PC-9 (cell line): ENCODE data around the gene FRMD8. TPM values are rescaled to one million over a fixed set of nuclear protein-coding genes. Genes with fewer than 3 reads are reported as not detected.

Experiments used
- BruUV-seq: library from RNA; stranded (reverse); fragments of 400-500 nt; replicated peaks from 2 replicates; lab custom pipeline; 2021; lab: Mats Ljungman, UMichigan
- CTCF ChIA-PET: fragments of 300-600 bp; sonication (Branson Sonifier 250); formaldehyde crosslinking; loops from one replicate; lab custom pipeline; 2022; ENCODE audit warnings: antibody characterized with exemption; lab: Charles Lee
- POLR2A ChIA-PET: fragments of 300-600 bp; sonication (Branson Sonifier 250); formaldehyde crosslinking; loops from one replicate; lab custom pipeline; 2022; ENCODE audit warnings: antibody characterized with exemption; ENCODE audit not compliant: unreplicated experiment; lab: Charles Lee
- DNase-seq, 2 experiments: peaks; one replicate each; pipeline versions ENCODE4 v3.0.0 to v3.0.0-alpha.2; 2015 to 2022; ENCODE audit warnings: mixed read lengths in 1 of 2
- H2AFZ ChIP-seq: fragments of 200-600 bp; sonication (generic); 2 replicates; pipeline ENCODE4 v1.8.1; 2017; ENCODE audit warnings: antibody characterized with exemption
- H3F3A ChIP-seq: fragments of 200-600 bp; sonication (generic); 2 replicates; pipeline ENCODE4 v1.8.1; 2017; ENCODE audit warnings: antibody characterized with exemption, mild to moderate bottlenecking, low read depth; ENCODE audit not compliant: insufficient read depth
- H3K27ac ChIP-seq: fragments of 200-600 bp; sonication (generic); 2 replicates; pipeline ENCODE4 v1.6.1; 2016; ENCODE audit warnings: mixed run types
- H3K27me3 ChIP-seq: fragments of 200-600 bp; sonication (generic); 2 replicates; pipeline ENCODE4 v1.6.1; 2016; ENCODE audit warnings: low read depth, mixed run types; ENCODE audit not compliant: insufficient read depth
- H3K36me3 ChIP-seq: fragments of 200-600 bp; sonication (generic); 2 replicates; pipeline ENCODE4 v1.6.1; 2016; ENCODE audit warnings: low read depth, mixed run types
- H3K4me1 ChIP-seq: fragments of 200-600 bp; sonication (generic); replicated peaks from 2 replicates; pipeline ENCODE4 v1.6.1; 2016; ENCODE audit warnings: mixed run types; ENCODE audit not compliant: insufficient read depth
- H3K4me2 ChIP-seq: fragments of 200-600 bp; sonication (generic); 2 replicates; pipeline ENCODE4 v1.6.1; 2017; ENCODE audit warnings: mixed run types
- H3K4me3 ChIP-seq: fragments of 200-600 bp; sonication (generic); 2 replicates; pipeline ENCODE4 v1.6.1; 2016; ENCODE audit warnings: mixed run types
- H3K79me2 ChIP-seq: fragments of 200-600 bp; sonication (generic); 2 replicates; pipeline ENCODE4 v1.6.1; 2017; ENCODE audit warnings: low read depth, mixed run types
- H3K9me2 ChIP-seq: fragments of 200-600 bp; sonication (generic); 2 replicates; pipeline ENCODE4 v1.8.1; 2017; ENCODE audit warnings: mild to moderate bottlenecking; ENCODE audit not compliant: insufficient read depth
- H3K9me3 ChIP-seq: fragments of 200-600 bp; sonication (generic); 2 replicates; pipeline ENCODE4 v1.8.1; 2016; ENCODE audit warnings: low read depth; ENCODE audit not compliant: insufficient read depth
- H4K20me1 ChIP-seq: fragments of 200-600 bp; sonication (generic); 2 replicates; pipeline ENCODE4 v1.8.1; 2017; ENCODE audit not compliant: insufficient read depth
- EZH2 ChIP-seq: fragments of 200-600 bp; sonication (generic); IDR thresholded peaks from 2 replicates; pipeline ENCODE4 v1.8.0; 2017; ENCODE audit warnings: antibody characterized with exemption, low read depth
- intact Hi-C: fragments of 100-400 bp; cut with micrococcal nuclease; formaldehyde crosslinking; loops from one replicate; pipeline ENCODE4 v1.10.0; 2022; ENCODE audit not compliant: unreplicated experiment
- total RNA-seq: library from RNA; stranded (reverse); gene quantifications from 2 replicates; pipeline ENCODE4 v1.2.3, GENCODE V29; 2021
- TF ChIP-seq, protein P1 (sequence below): fragments of 200-600 bp; sonication (generic); conservative IDR thresholded peaks from 2 replicates; pipeline ENCODE4 v1.6.1; 2017; ENCODE audit warnings: mixed run types, antibody characterized with exemption, mild to moderate bottlenecking, moderate library complexity

FRMD8 gene
- total RNA-seq, 1 experiment from 2014 or later = 32.4 TPM

DNA sequence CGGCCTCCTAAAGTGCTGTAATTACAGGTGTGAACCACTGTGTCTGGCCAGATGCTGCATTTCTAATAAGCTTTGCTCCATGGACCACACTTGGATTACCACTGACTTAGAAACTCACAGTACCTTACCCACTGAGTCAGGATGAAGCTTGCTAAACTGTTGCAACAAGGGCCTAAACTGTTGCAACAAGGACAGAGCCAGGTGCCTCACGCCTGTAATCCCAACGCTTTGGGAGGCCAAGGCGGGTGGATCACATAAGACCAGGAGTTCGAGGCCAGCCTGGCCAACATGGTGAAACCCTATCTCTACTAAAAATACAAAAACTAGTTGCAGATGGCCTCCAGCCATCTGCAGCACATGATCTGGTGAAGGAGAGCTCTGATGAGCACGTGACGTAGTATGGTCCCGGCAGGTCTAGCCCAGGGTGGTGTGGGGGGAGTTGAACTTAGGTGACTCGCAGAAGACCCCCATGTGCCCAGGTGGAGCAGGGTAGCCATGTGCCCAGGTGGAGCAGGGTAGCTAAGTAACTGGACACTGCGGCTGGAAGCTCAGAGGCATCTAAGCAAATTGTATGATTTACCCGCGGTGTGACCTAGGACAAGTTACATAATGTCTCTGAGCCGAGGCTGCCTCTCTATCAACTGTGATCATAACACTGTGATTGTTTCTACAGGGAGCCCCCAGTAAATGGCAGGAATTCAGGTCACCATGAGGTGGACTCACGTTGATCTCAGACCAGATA, 12.4 kb upstream of the FRMD8 start:
- Histone ChIP-seq H3K9me2 (no peaks in the 10 kb centered on the region), H3K36me3 (no peaks in the 10 kb centered on the region), H2AFZ (no peak overlapping the region), H3K27ac (no peak overlapping the region), H3K79me2 (no peaks in the 10 kb centered on the region), H3K4me3 (no peak overlapping the region), H3K9me3 (no peaks in the 10 kb centered on the region), H3F3A (peaks cover 37% of the 10 kb centered on the region), H4K20me1 (no peaks in the 10 kb centered on the region), H3K27me3 (no peaks in the 10 kb centered on the region), H3K4me2 (no peak overlapping the region), H3K4me1 (peaks cover 15% of the 10 kb centered on the region)
- ChIA-PET POLR2A (interaction anchor here (0.5 kb wide), 1 partner anchor 98 kb away, joined by 5 read pairs; no protein-coding TSS in a partner anchor), CTCF (no interaction called here)
- DNase-seq = no peak
- TF ChIP-seq, protein P1, sequence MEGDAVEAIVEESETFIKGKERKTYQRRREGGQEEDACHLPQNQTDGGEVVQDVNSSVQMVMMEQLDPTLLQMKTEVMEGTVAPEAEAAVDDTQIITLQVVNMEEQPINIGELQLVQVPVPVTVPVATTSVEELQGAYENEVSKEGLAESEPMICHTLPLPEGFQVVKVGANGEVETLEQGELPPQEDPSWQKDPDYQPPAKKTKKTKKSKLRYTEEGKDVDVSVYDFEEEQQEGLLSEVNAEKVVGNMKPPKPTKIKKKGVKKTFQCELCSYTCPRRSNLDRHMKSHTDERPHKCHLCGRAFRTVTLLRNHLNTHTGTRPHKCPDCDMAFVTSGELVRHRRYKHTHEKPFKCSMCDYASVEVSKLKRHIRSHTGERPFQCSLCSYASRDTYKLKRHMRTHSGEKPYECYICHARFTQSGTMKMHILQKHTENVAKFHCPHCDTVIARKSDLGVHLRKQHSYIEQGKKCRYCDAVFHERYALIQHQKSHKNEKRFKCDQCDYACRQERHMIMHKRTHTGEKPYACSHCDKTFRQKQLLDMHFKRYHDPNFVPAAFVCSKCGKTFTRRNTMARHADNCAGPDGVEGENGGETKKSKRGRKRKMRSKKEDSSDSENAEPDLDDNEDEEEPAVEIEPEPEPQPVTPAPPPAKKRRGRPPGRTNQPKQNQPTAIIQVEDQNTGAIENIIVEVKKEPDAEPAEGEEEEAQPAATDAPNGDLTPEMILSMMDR = no peak
- TF ChIP-seq EZH2 = no peak
- BruUV-seq = no TSS peak
- intact Hi-C loops = no loop called here

DNA sequence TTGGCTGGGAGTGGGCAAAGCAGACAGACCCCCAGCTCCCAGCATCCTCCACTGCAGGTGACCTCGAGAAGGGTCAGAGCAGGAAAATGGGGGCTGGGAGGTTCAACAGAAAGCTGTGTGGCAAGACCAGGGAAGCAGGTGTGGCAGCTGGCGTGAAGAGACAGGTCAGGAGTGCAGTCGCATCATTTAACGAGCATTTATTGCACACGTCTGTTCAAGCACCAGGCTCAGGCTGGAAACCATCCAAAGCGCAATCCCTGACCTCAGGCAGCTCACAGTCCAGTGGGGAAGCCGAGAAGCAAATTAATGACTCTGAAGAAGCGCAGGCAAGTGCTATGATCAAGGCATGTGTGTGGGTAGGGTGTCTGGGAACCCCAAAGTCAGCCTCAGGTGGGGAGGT, 11.4 kb upstream of the FRMD8 start:
- no TSS peak for BruUV-seq
- H3K79me2 ChIP-seq = no peaks in the 10 kb centered on the region
- no peak for TF ChIP-seq EZH2
- TF ChIP-seq, protein P1 = no peak
- H3K4me1 ChIP-seq = peaks cover 19% of the 10 kb centered on the region
- no peak overlapping the region for H3K27ac ChIP-seq
- H4K20me1 ChIP-seq = no peaks in the 10 kb centered on the region
- H3K9me2 ChIP-seq = no peaks in the 10 kb centered on the region
- POLR2A ChIA-PET = no interaction called here
- no peak overlapping the region for H3K4me3 ChIP-seq
- H3F3A ChIP-seq = peaks cover 39% of the 10 kb centered on the region
- H2AFZ ChIP-seq = no peak overlapping the region
- no peaks in the 10 kb centered on the region for H3K9me3 ChIP-seq
- DNase-seq = no peak
- no peaks in the 10 kb centered on the region for H3K36me3 ChIP-seq
- no peaks in the 10 kb centered on the region for H3K27me3 ChIP-seq
- H3K4me2 ChIP-seq = no peak overlapping the region
- intact Hi-C loops = no loop called here
- CTCF ChIA-PET = no interaction called here

DNA sequence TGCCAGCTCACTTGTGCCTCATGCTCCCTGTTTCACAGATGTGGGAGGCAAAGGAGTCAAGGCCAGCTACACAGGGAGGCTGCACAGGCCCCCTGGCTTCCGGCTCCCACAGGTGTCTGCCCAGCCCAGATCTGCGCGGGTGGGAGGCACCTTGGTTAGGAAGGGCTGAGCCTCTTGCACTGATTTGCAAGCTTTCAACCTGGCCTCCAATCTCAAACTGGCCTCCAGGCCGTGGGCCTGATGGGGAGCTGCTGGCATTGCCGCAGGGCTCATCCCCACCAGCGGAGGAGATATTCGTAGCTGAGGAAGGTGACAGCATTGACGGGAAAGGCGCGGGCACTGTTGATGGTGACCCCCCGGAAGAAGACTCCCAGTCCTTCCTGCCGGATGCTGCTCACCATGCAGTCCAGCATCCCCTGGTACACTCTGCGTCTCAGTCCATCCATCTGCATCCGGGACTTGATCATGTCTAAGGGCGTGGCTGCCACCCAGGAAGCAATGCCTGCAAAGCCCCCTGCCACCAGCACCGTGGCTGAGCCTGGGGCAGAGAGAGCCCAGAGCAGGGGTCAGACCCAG, 10.2 kb upstream of the FRMD8 start:
- H3K9me3 ChIP-seq = no peaks in the 10 kb centered on the region
- no peaks in the 10 kb centered on the region for H3K9me2 ChIP-seq
- POLR2A ChIA-PET = no interaction called here
- no peak overlapping the region for H2AFZ ChIP-seq
- DNase-seq = no peak
- intact Hi-C loops = no loop called here
- peaks cover 42% of the 10 kb centered on the region for H3F3A ChIP-seq
- H3K27me3 ChIP-seq = no peaks in the 10 kb centered on the region
- BruUV-seq = no TSS peak
- no peaks in the 10 kb centered on the region for H4K20me1 ChIP-seq
- H3K4me2 ChIP-seq = no peak overlapping the region
- CTCF ChIA-PET = no interaction called here
- H3K4me3 ChIP-seq = no peak overlapping the region
- peaks cover 24% of the 10 kb centered on the region for H3K4me1 ChIP-seq
- H3K79me2 ChIP-seq = peaks cover 7% of the 10 kb centered on the region; the same call in 1 of the 2 replicates
- TF ChIP-seq, protein P1 = no peak
- TF ChIP-seq EZH2 = no peak
- no peak overlapping the region for H3K27ac ChIP-seq
- H3K36me3 ChIP-seq = no peaks in the 10 kb centered on the region
